Measurements from ENCODE around the gene FGF14. TPM values are rescaled to one million over a fixed set of nuclear protein-coding genes. Genes with fewer than 3 reads are reported as not detected.

Gene FGF14
- total RNA-seq, 1 experiment from 2014 or later, result 0.22 TPM

DNA sequence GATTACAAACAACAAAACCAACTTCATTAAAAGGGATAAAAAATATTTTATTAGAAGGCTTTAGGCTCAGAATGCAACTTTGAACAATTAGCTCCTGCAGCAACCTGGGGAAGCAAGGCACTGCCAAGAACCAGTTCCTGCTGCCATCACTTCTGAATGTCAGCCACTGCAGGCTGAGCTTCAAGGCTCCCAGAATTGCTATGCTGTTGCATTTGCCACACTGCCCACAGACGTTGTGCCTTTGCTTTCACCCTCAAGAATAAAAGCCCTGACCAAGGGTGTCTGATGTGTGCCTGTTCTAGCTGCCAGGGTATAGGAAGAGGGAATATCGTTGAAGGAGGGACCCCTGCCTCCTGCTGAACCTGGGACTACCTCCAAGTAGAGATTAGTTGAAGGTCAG, 711.0 kb downstream of the FGF14 start:
- Histone ChIP-seq H3K23me2 (ENCODE audit: insufficient read length, low read depth, low read length, poor library complexity, severe bottlenecking) (no peaks in the 10 kb centered on the region), H3K79me2 (ENCODE audit: insufficient read depth, low read length) (no peaks in the 10 kb centered on the region), H2AFZ (ENCODE audit: low read length) (no peak overlapping the region), H3K9ac (ENCODE audit: extremely low read depth, insufficient read length, low read length) (no peak overlapping the region), H3K18ac (ENCODE audit: insufficient read length, low read depth, low read length) (no peak overlapping the region), H3K14ac (ENCODE audit: insufficient read depth, low read length) (no peak overlapping the region), H2BK20ac (ENCODE audit: low read depth, low read length, poor library complexity, severe bottlenecking) (no peak overlapping the region), H4K20me1 (ENCODE audit: control insufficient read depth, insufficient read depth, insufficient read length) (no peaks in the 10 kb centered on the region), H3K27ac (ENCODE audit: insufficient read length, low read depth, low read length) (no peak overlapping the region), H3K79me1 (ENCODE audit: insufficient read depth, low read depth, low read length, poor library complexity, severe bottlenecking) (no peaks in the 10 kb centered on the region), H2BK15ac (ENCODE audit: low read depth, low read length) (no peak overlapping the region), H3K4me2 (ENCODE audit: insufficient read depth, insufficient read length, low read length) (no peak overlapping the region), H3K56ac (ENCODE audit: insufficient read length, low read depth, low read length) (no peak overlapping the region), H3K4me1 (ENCODE audit: insufficient read depth, low read length) (no peaks in the 10 kb centered on the region), H2BK120ac (ENCODE audit: low read depth, low read length, poor library complexity, severe bottlenecking) (no peak overlapping the region), H2AK5ac (ENCODE audit: insufficient read length, low read length) (no peak overlapping the region), H2BK12ac (ENCODE audit: insufficient read length, low read depth, low read length) (no peak overlapping the region), H3K9me3 (ENCODE audit: control insufficient read depth, low read depth, low read length) (no peaks in the 10 kb centered on the region), H3T11ph (ENCODE audit: low read length) (no peak overlapping the region), H4K8ac (replicated peaks; ENCODE audit: insufficient read length, low read depth, low read length) (no peak overlapping the region), H2BK5ac (ENCODE audit: insufficient read length, low read length) (no peak overlapping the region), H3K4ac (ENCODE audit: low read depth, low read length) (no peak overlapping the region), H4K91ac (ENCODE audit: insufficient read length, low read depth, low read length) (no peak overlapping the region), H3K27me3 (ENCODE audit: insufficient read depth, low read length) (no peaks in the 10 kb centered on the region), H4K5ac (ENCODE audit: insufficient read length, low read depth, low read length) (no peak overlapping the region), H3K23ac (ENCODE audit: insufficient read length, low read depth, low read length) (no peak overlapping the region)
- WGBS (ENCODE audit: extremely low coverage, insufficient read length, low lambda C conversion rate), result no CpG with 5 or more reads among the region's 2 CpGs
- no peaks in the 10 kb centered on the region for H3K36me3 Mint-ChIP-seq (ENCODE audit: insufficient read depth in 1 of 3, low read depth in 3 of 3)
- H3K4me3 Mint-ChIP-seq, result no peak overlapping the region
- DNase-seq, result no peak
- H3K27me3 Mint-ChIP-seq (ENCODE audit: low read depth), result peaks cover 4% of the 10 kb centered on the region
- H3K9me3 Mint-ChIP-seq, result no peaks in the 10 kb centered on the region
- no peak overlapping the region for H3K27ac Mint-ChIP-seq
- TF ChIP-seq, protein P1, sequence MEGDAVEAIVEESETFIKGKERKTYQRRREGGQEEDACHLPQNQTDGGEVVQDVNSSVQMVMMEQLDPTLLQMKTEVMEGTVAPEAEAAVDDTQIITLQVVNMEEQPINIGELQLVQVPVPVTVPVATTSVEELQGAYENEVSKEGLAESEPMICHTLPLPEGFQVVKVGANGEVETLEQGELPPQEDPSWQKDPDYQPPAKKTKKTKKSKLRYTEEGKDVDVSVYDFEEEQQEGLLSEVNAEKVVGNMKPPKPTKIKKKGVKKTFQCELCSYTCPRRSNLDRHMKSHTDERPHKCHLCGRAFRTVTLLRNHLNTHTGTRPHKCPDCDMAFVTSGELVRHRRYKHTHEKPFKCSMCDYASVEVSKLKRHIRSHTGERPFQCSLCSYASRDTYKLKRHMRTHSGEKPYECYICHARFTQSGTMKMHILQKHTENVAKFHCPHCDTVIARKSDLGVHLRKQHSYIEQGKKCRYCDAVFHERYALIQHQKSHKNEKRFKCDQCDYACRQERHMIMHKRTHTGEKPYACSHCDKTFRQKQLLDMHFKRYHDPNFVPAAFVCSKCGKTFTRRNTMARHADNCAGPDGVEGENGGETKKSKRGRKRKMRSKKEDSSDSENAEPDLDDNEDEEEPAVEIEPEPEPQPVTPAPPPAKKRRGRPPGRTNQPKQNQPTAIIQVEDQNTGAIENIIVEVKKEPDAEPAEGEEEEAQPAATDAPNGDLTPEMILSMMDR (conservative IDR thresholded peaks at IDR 0.05), result no peak
- H3K4me1 Mint-ChIP-seq, result no peaks in the 10 kb centered on the region

Measured in H9 (cell line).